ENCODE results near the gene CCS.

GRCh38 chr11:66554602-66555001, 38.4 kb upstream of the CCS start:
- TF ChIP-seq CTCF (IDR thresholded peaks at IDR 0.05): no peak
- TF ChIP-seq POLR2A (IDR thresholded peaks at IDR 0.05): no peak
- TF ChIP-seq POLR2AphosphoS5 (IDR thresholded peaks at IDR 0.05): no peak
